GM12891 (cell line): ENCODE results near the gene KRTAP5-6.

Experiments
- DNase-seq: peaks from one replicate; pipeline ENCODE4 v3.0.0; 2011; ENCODE audit warnings: low spot score; ENCODE audit not compliant: insufficient read length
- FAIRE-seq: peaks from 2 replicates; lab custom pipeline; 2011; peaks lifted over from hg19 to GRCh38; lab: Jason Lieb, UNC
- PAX5 ChIP-seq: IDR thresholded peaks from 2 replicates; pipeline ENCODE4 v1.6.1; 2011; ENCODE audit warnings: low read length, moderate library complexity, mild to moderate bottlenecking; ENCODE audit not compliant: insufficient read depth, severe bottlenecking
- POLR2A ChIP-seq: IDR thresholded peaks from 2 replicates; pipeline ENCODE4 v1.6.1; 2011; ENCODE audit warnings: low read depth, low read length, control low read depth
- POLR2AphosphoS5 ChIP-seq: IDR thresholded peaks from 2 replicates; pipeline ENCODE4 v1.6.1; 2011; ENCODE audit warnings: low read depth, low read length, control low read depth
- POU2F2 ChIP-seq: IDR thresholded peaks from 2 replicates; pipeline ENCODE4 v1.6.1; 2011; ENCODE audit warnings: low read depth, mild to moderate bottlenecking, control low read depth, low read length, moderate library complexity
- SPI1 ChIP-seq: IDR thresholded peaks from 2 replicates; pipeline ENCODE4 v1.6.1; 2011; ENCODE audit warnings: low read depth, low read length, control low read depth
- TAF1 ChIP-seq: IDR thresholded peaks from 2 replicates; pipeline ENCODE4 v1.6.1; 2011; ENCODE audit warnings: low read depth, low read length, control low read depth

The KRTAP5-6 gene

DNA sequence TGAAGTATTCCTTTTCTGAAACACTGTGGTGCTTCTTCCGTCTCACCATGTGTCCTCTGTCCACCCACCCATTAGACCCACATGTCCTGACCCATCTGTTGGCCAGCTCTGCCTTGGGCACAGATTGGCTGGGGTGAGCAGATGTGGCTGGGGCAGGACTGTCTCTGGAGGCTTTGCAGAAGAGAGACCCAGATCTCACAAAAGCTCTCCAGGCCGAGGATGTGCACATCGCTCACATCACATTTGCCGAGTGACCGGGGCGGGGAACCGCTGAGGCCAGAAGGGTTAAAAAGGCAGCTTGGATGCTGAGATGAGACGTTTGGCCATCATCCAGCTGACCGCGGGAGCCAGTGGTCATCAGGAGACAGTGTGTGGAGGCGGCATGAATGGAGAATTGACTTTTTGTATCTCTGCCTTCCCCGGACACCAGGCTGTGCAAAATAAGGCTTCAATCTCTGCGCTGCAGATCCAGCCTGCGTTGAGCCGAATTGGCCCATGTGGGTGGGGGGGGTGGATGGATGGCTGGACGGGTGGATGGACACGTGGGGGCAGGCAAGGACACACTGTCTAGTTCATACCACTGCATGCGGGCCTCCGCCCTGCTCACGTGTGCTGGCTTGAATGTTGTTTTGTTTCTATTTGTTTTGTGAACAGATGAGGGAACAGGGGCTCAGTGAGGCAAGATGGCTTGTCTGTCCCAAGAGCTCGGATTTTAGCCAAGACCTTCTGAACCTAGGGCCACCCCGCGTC, 47.3 kb downstream of the KRTAP5-6 start:
- TF ChIP-seq POU2F2 (no peak), SPI1 (no peak), POLR2A (no peak), PAX5 (no peak), TAF1 (no peak), POLR2AphosphoS5 (no peak)
- DNase-seq = no peak
- no peak for FAIRE-seq

- FAIRE-seq = no peak
- no peak for DNase-seq
- no peak for TF ChIP-seq TAF1
- TF ChIP-seq PAX5 = no peak
- no peak for TF ChIP-seq POLR2AphosphoS5
- TF ChIP-seq POU2F2 = no peak
- TF ChIP-seq POLR2A = no peak
- no peak for TF ChIP-seq SPI1
Observed at GRCh38 chr11:1744891-1745700, 48.1 kb downstream of the KRTAP5-6 start.

DNA sequence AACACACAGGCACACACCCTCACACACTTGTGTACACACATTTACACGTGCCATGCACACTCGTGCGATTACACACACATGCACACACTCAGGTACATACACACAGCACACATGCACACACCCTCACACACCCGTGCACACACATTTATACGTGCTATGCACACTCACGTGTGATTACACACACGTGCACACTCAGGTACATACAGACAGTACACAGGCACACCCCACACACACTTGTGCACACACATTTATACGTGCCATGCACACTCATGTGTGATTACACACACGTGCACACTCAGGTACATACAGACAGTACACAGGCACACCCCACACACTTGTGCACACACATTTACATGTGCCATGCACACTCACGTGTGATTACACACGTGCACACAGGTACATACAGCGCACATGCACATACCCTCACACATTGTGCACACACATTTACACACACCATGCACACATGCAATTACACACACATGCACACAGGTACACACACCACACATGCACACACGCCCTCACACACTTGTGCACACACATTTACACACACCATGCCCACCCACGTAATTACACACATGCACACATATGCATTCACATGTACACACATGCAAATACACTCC, 48.8 kb downstream of the KRTAP5-6 start:
- no peak for DNase-seq
- TF ChIP-seq POU2F2 (no peak), POLR2A (no peak), TAF1 (no peak), PAX5 (no peak), SPI1 (no peak), POLR2AphosphoS5 (no peak)
- peak; percentile 94 for FAIRE-seq

DNA sequence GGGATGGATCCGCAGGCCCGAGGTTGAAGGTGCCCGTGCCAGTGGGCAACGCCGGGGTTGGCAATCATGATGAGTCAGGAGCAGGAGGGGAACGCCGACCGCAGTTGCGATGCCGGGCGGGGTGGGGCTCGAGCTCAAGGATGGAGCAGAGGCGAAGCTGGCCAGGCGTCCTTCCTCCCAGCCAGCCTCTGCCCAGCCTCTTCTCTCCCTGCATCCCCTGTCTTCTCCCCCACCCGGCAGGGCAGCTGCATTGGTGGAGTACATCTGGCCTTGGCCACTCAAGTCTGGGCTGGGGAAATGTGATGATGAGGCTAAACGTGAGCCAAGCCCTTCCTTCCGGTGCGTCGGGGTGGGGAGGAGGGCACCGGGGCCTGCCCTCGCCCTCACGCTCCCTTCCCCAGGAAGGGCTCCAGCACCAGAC, 49.5 kb downstream of the KRTAP5-6 start:
- TF ChIP-seq PAX5 = no peak
- no peak for TF ChIP-seq POLR2A
- TF ChIP-seq POU2F2 = no peak
- FAIRE-seq (no peak), DNase-seq (no peak)

- no peak for TF ChIP-seq POLR2A
- TF ChIP-seq POLR2AphosphoS5 = no peak
- TF ChIP-seq POU2F2 = no peak
- TF ChIP-seq SPI1 = no peak
- TF ChIP-seq PAX5 = no peak
- no peak for TF ChIP-seq TAF1
- DNase-seq (no peak), FAIRE-seq (no peak)
Observed at GRCh38 chr11:1746956-1747752, 50.2 kb downstream of the KRTAP5-6 start.
